SU-DHL-6 (cell line): ENCODE measurements around the gene CTRB1.

Experiments used
- H2AFZ ChIP-seq: fragments of 200-600 bp; sonication (generic); 2 replicates; pipeline ENCODE4 v1.6.1; 2014; ENCODE audit warnings: low read depth, mild to moderate bottlenecking, moderate library complexity, mixed read lengths, antibody characterized with exemption, low read length; ENCODE audit not compliant: severe bottlenecking
- H3F3A ChIP-seq: fragments of 200-600 bp; shearing (Covaris generic); 2 replicates; pipeline ENCODE4 v1.6.0; 2016; ENCODE audit warnings: antibody characterized with exemption, mild to moderate bottlenecking; ENCODE audit not compliant: insufficient read depth
- H3K27ac ChIP-seq: fragments of 200-600 bp; sonication (generic); 2 replicates; pipeline ENCODE4 v1.5.1; 2016; ENCODE audit warnings: low read depth, mild to moderate bottlenecking, low read length, moderate library complexity, mixed read lengths
- H3K27me3 ChIP-seq: fragments of 200-600 bp; sonication (generic), shearing (Covaris generic); 2 replicates; pipeline ENCODE4 v1.6.0; 2014; ENCODE audit warnings: mild to moderate bottlenecking, low read length
- H3K36me3 ChIP-seq: fragments of 200-600 bp; sonication (generic); 2 replicates; pipeline ENCODE4 v1.6.1; 2014; ENCODE audit warnings: mild to moderate bottlenecking, low read length, mixed read lengths
- H3K4me2 ChIP-seq: fragments of 300-600, 200-600 bp; shearing (Covaris generic), sonication (generic); 2 replicates; pipeline ENCODE4 v1.6.0; 2014; ENCODE audit warnings: low read length, low read depth, mild to moderate bottlenecking; ENCODE audit not compliant: poor library complexity, severe bottlenecking
- H3K4me3 ChIP-seq: fragments of 200-600 bp; sonication (generic); 2 replicates; pipeline ENCODE4 v1.5.1; 2014; ENCODE audit warnings: antibody characterized with exemption, low read length, mild to moderate bottlenecking, mixed read lengths; ENCODE audit not compliant: insufficient read depth, poor library complexity, severe bottlenecking
- H3K79me2 ChIP-seq: fragments of 200-600 bp; sonication (generic); 2 replicates; pipeline ENCODE4 v1.6.1; 2014; ENCODE audit warnings: mild to moderate bottlenecking, low read length, moderate library complexity; ENCODE audit not compliant: insufficient read depth
- H3K9ac ChIP-seq: fragments of 200-600 bp; sonication (generic); 2 replicates; pipeline ENCODE4 v1.7.0; 2014; ENCODE audit warnings: mild to moderate bottlenecking, low read length
- H3K9me2 ChIP-seq: fragments of 200-600 bp; sonication (generic); replicated peaks from 2 replicates; pipeline ENCODE4 v1.6.1; 2014; ENCODE audit warnings: low read length; ENCODE audit not compliant: insufficient read depth
- H3K9me3 ChIP-seq: fragments of 200-600 bp; sonication (generic); 2 replicates; pipeline ENCODE4 v1.6.1; 2014; ENCODE audit warnings: low read length, mixed read lengths; ENCODE audit not compliant: insufficient read depth
- H4K20me1 ChIP-seq: fragments of 200-600 bp; sonication (generic); 2 replicates; pipeline ENCODE4 v1.6.1; 2014; ENCODE audit warnings: low read depth, mild to moderate bottlenecking, antibody characterized with exemption, low read length, moderate library complexity, mixed read lengths
- CTCF ChIP-seq: fragments of 200-600 bp; sonication (generic); IDR thresholded peaks from one replicate; pipeline ENCODE4 v1.5.1; 2017; ENCODE audit warnings: antibody characterized with exemption, mild to moderate bottlenecking, low read length, moderate library complexity; ENCODE audit not compliant: insufficient read depth, poor library complexity, severe bottlenecking
- EZH2phosphoT487 ChIP-seq: fragments of 200-600 bp; sonication (generic), shearing (Covaris generic); conservative IDR thresholded peaks from 2 replicates; pipeline ENCODE4 v1.6.1; 2018; ENCODE audit warnings: mild to moderate bottlenecking, antibody characterized with exemption, low read length, moderate library complexity, mixed read lengths

CTRB1 gene

GRCh38 chr16:75236736-75237397 lies 18.1 kb downstream of the CTRB1 start:
- Histone ChIP-seq H2AFZ (no peak overlapping the region), H3K79me2 (no peaks in the 10 kb centered on the region), H3K9me2 (no peaks in the 10 kb centered on the region), H3K36me3 (no peaks in the 10 kb centered on the region), H3F3A (no peaks in the 10 kb centered on the region), H3K9ac (no peak overlapping the region), H3K4me3 (no peak overlapping the region), H3K27me3 (no peaks in the 10 kb centered on the region), H3K9me3 (no peaks in the 10 kb centered on the region), H3K4me2 (no peak overlapping the region), H3K27ac (no peak overlapping the region), H4K20me1 (no peaks in the 10 kb centered on the region)
- no peak for TF ChIP-seq EZH2phosphoT487
- TF ChIP-seq CTCF = no peak

GRCh38 chr16:75237398-75238131 lies 18.8 kb downstream of the CTRB1 start:
- Histone ChIP-seq H3K27me3 (no peaks in the 10 kb centered on the region), H4K20me1 (no peaks in the 10 kb centered on the region), H3K9me3 (no peaks in the 10 kb centered on the region), H2AFZ (no peak overlapping the region), H3K27ac (no peak overlapping the region), H3K36me3 (no peaks in the 10 kb centered on the region), H3K4me3 (no peak overlapping the region), H3K9me2 (no peaks in the 10 kb centered on the region), H3K4me2 (no peak overlapping the region), H3K9ac (no peak overlapping the region), H3K79me2 (no peaks in the 10 kb centered on the region), H3F3A (no peaks in the 10 kb centered on the region)
- TF ChIP-seq EZH2phosphoT487 (no peak), CTCF (no peak)

- H3K9ac ChIP-seq = no peak overlapping the region
- H3K27me3 ChIP-seq = no peaks in the 10 kb centered on the region
- TF ChIP-seq CTCF (no peak), EZH2phosphoT487 (no peak)
- H3K27ac ChIP-seq = no peak overlapping the region
- H3K4me3 ChIP-seq = no peak overlapping the region
- H3F3A ChIP-seq = no peaks in the 10 kb centered on the region
- H3K9me3 ChIP-seq = no peaks in the 10 kb centered on the region
- H4K20me1 ChIP-seq = no peaks in the 10 kb centered on the region
- H3K36me3 ChIP-seq = no peaks in the 10 kb centered on the region
- no peaks in the 10 kb centered on the region for H3K79me2 ChIP-seq
- H3K4me2 ChIP-seq = no peak overlapping the region
- H3K9me2 ChIP-seq = no peaks in the 10 kb centered on the region
- no peak overlapping the region for H2AFZ ChIP-seq
These were observed 19.5 kb downstream of the CTRB1 start for GRCh38 chr16:75238132-75238852.
